Liver (tissue), 9 donors: ENCODE results near the gene HES3. TPM values are rescaled to one million over a fixed set of nuclear protein-coding genes. Genes with fewer than 3 reads are reported as not detected.

ENCODE experiments used
- DNase-seq: peaks from one replicate; pipeline ENCODE4 v3.0.0-alpha.2; 2017; ENCODE audit warnings: low spot score
- H3K27ac ChIP-seq, 2 donors: one replicate each; pipeline ENCODE4 v1.7.0; 2013; ENCODE audit warnings: inconsistent platforms in 2 of 2, low read length in 2 of 2, control low read depth in 1 of 2, low read depth in 1 of 2, mild to moderate bottlenecking in 1 of 2
- H3K27me3 ChIP-seq, 4 donors: one replicate each; pipeline versions ENCODE4 v1.6.1 to v1.7.0; 2013; ENCODE audit warnings: low read length in 3 of 4, inconsistent platforms in 1 of 4, mild to moderate bottlenecking in 1 of 4, moderate library complexity in 1 of 4; ENCODE audit not compliant: control insufficient read depth in 4 of 4, insufficient read depth in 4 of 4
- H3K36me3 ChIP-seq, 4 donors: one replicate each; pipeline versions ENCODE4 v1.6.1 to v1.7.0; 2013; ENCODE audit warnings: low read length in 3 of 4, mild to moderate bottlenecking in 3 of 4, low read depth in 1 of 4, moderate library complexity in 1 of 4; ENCODE audit not compliant: control insufficient read depth in 4 of 4, insufficient read depth in 3 of 4
- H3K4me1 ChIP-seq, 4 donors: one replicate each; pipeline versions ENCODE4 v1.6.1 to v1.7.0; 2013; ENCODE audit warnings: low read length in 3 of 4, mild to moderate bottlenecking in 3 of 4, moderate library complexity in 1 of 4; ENCODE audit not compliant: control insufficient read depth in 4 of 4, insufficient read depth in 4 of 4
- H3K4me3 ChIP-seq, 3 donors: one replicate each; pipeline versions ENCODE4 v1.6.1 to v1.7.0; 2013; ENCODE audit warnings: low read length in 3 of 3, control low read depth in 1 of 3, low read depth in 1 of 3, mild to moderate bottlenecking in 1 of 3
- H3K9ac ChIP-seq, 2 donors: one replicate each; pipeline ENCODE4 v1.7.0; 2013; ENCODE audit warnings: low read length in 2 of 2, mild to moderate bottlenecking in 2 of 2, moderate library complexity in 2 of 2, control low read depth in 1 of 2, low read depth in 1 of 2
- H3K9me3 ChIP-seq, 4 donors: one replicate each; pipeline versions ENCODE4 v1.6.1 to v1.7.0; 2013; ENCODE audit warnings: low read length in 3 of 4; ENCODE audit not compliant: control insufficient read depth in 4 of 4
- EGR1 ChIP-seq, 2 donors: IDR thresholded peaks; 2 replicates each; pipeline ENCODE4 v1.6.1; 2016 to 2018; ENCODE audit warnings: antibody characterized with exemption in 2 of 2, low read depth in 2 of 2
- FOXA1 ChIP-seq: IDR thresholded peaks from 2 replicates; pipeline ENCODE4 v1.6.1; 2016; ENCODE audit warnings: antibody characterized with exemption
- FOXA2 ChIP-seq: IDR thresholded peaks from 2 replicates; pipeline ENCODE4 v1.6.1; 2016; ENCODE audit warnings: antibody characterized with exemption
- GABPA ChIP-seq, 2 donors: IDR thresholded peaks in 1 of 2; conservative IDR thresholded peaks in 1 of 2; 2 replicates each; pipeline ENCODE4 v1.6.1; 2016; ENCODE audit warnings: antibody characterized with exemption in 2 of 2, mild to moderate bottlenecking in 1 of 2, moderate library complexity in 1 of 2
- HNF4A ChIP-seq, 2 donors: conservative IDR thresholded peaks; 2 replicates each; pipeline ENCODE4 v1.6.1; 2016; ENCODE audit warnings: antibody characterized with exemption in 2 of 2, mild to moderate bottlenecking in 2 of 2
- HNF4G ChIP-seq: IDR thresholded peaks from 2 replicates; pipeline ENCODE4 v1.6.1; 2016; ENCODE audit warnings: antibody characterized with exemption
- JUND ChIP-seq, 2 donors: IDR thresholded peaks; 2 replicates each; pipeline ENCODE4 v1.6.1; 2016; ENCODE audit warnings: antibody characterized with exemption in 2 of 2
- NR2F2 ChIP-seq: IDR thresholded peaks from 2 replicates; pipeline ENCODE4 v1.6.1; 2016; ENCODE audit warnings: antibody characterized with exemption
- RAD21 ChIP-seq, 2 donors: IDR thresholded peaks; 2 replicates each; pipeline ENCODE4 v1.6.1; 2016; ENCODE audit warnings: antibody characterized with exemption in 2 of 2, mild to moderate bottlenecking in 2 of 2
- RXRA ChIP-seq, 2 donors: IDR thresholded peaks; 2 replicates each; pipeline ENCODE4 v1.6.1; 2017 to 2018; ENCODE audit warnings: antibody characterized with exemption in 2 of 2, mild to moderate bottlenecking in 1 of 2
- SP1 ChIP-seq: IDR thresholded peaks from 2 replicates; pipeline ENCODE4 v1.6.1; 2018; ENCODE audit warnings: antibody characterized with exemption, mild to moderate bottlenecking
- TAF1 ChIP-seq: conservative IDR thresholded peaks from 2 replicates; pipeline ENCODE4 v1.6.1; 2016; ENCODE audit warnings: antibody characterized with exemption, mild to moderate bottlenecking
- YY1 ChIP-seq: IDR thresholded peaks from 2 replicates; pipeline ENCODE4 v1.6.1; 2016; ENCODE audit warnings: antibody characterized with exemption, mild to moderate bottlenecking
- WGBS: extraction: QIAGEN DNeasy Blood & Tissue Kit; methylation state at CpG from one replicate; pipeline ENCODE4 v1.1.7; 2013; 5-methylcytosine and 5-hydroxymethylcytosine counted together
- polyA plus RNA-seq, 2 donors: library from polyadenylated mRNA; stranded (reverse) in 1 of 2; unstranded in 1 of 2; fragments of 200-250 nt in 1 of 2; fragments of >200 nt in 1 of 2; fragmentation: Nextera tagmentation in 1 of 2; extraction: Ambion mirVana in 1 of 2; gene quantifications; one replicate each; pipeline versions ENCODE4 v1.2.1 to v1.2.3, GENCODE V29; 2013 to 2015
- total RNA-seq, 2 donors: library from RNA; depleted of rRNA; stranded (reverse); fragments of >200 nt; gene quantifications; one replicate each; pipeline ENCODE4 v1.2.3, GENCODE V29; 2014
- TF ChIP-seq, protein P1 (sequence below): IDR thresholded peaks from 2 replicates; pipeline ENCODE4 v1.6.1; 2016; ENCODE audit warnings: antibody characterized with exemption
- TF ChIP-seq, protein P2 (sequence below): IDR thresholded peaks from 2 replicates; pipeline ENCODE4 v1.6.1; 2016; ENCODE audit warnings: antibody characterized with exemption
- TF ChIP-seq, protein P3 (sequence below): IDR thresholded peaks from 2 replicates; pipeline ENCODE4 v1.6.1; 2016; ENCODE audit warnings: antibody characterized with exemption, mild to moderate bottlenecking
- TF ChIP-seq, protein P4 (sequence below): IDR thresholded peaks from 2 replicates; pipeline ENCODE4 v1.6.1; 2016; ENCODE audit warnings: antibody characterized with exemption
- TF ChIP-seq, protein P5 (sequence below): fragments of 150-350 bp; IDR thresholded peaks from 2 replicates; pipeline ENCODE4 v1.5.1; 2017; ENCODE audit warnings: improper control_type of control experiment, low read depth, low read length; ENCODE audit not compliant: missing input control
- donor health status: healthy.
- donor health status: healthy.
- donor health status: healthy.
- donor health status: healthy.
- donor health status: healthy.

HES3 gene
- total and polyA plus RNA-seq, 4 donors, result not detected

DNA sequence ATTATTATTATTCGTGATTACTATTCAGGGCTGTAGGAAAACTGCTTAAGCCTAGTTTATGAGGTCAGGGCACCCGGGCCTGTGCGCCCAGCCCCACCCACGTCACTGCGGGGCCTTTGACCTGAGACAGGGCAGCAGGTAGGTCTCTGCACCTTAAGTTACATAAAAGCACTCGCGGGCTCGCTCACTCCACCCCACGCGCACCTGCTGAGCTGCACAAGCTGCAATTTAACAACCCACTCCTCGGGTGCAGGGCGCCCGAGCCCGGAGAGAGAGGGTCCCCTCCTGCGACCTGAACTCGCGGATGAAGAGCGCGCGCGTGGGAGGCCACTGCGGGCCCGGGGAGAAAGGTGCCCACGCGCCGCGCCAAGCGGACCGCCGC is 8.7 kb upstream of the HES3 start:
- Histone ChIP-seq H3K27ac (peak overlapping the region in 1 of 2 donors; percentile 47), H3K36me3 (peaks cover 5 to 22% (median 19%) of the 10 kb centered on the region in 4 donors), H3K9me3 (no peaks in the 10 kb centered on the region), H3K9ac (peak overlapping the region; percentile 2 to 64), H3K4me3 (peak overlapping the region; percentile 70 to 97 (median 71)), H3K4me1 (peaks cover 0 to 15% (median 8%) of the 10 kb centered on the region in 4 donors), H3K27me3 (no peaks in the 10 kb centered on the region)
- DNase-seq, result peak; percentile 60
- TF ChIP-seq YY1 (no peak), TAF1 (no peak), FOXA2 (no peak), RXRA (IDR thresholded peaks at IDR 0.05) (peak; percentile 53 to 56), EGR1 (IDR thresholded peaks at IDR 0.05; ENCODE audit: low read depth in 2 of 2) (no peak), GABPA (IDR thresholded peaks at IDR 0.05 in 1 of 2, conservative IDR thresholded peaks at IDR 0.05 in 1 of 2) (no peak), HNF4A (conservative IDR thresholded peaks at IDR 0.05) (peak; percentile 33), SP1 (no peak)
- TF ChIP-seq, protein P1, sequence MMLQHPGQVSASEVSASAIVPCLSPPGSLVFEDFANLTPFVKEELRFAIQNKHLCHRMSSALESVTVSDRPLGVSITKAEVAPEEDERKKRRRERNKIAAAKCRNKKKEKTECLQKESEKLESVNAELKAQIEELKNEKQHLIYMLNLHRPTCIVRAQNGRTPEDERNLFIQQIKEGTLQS, result no peak
- TF ChIP-seq, protein P2, sequence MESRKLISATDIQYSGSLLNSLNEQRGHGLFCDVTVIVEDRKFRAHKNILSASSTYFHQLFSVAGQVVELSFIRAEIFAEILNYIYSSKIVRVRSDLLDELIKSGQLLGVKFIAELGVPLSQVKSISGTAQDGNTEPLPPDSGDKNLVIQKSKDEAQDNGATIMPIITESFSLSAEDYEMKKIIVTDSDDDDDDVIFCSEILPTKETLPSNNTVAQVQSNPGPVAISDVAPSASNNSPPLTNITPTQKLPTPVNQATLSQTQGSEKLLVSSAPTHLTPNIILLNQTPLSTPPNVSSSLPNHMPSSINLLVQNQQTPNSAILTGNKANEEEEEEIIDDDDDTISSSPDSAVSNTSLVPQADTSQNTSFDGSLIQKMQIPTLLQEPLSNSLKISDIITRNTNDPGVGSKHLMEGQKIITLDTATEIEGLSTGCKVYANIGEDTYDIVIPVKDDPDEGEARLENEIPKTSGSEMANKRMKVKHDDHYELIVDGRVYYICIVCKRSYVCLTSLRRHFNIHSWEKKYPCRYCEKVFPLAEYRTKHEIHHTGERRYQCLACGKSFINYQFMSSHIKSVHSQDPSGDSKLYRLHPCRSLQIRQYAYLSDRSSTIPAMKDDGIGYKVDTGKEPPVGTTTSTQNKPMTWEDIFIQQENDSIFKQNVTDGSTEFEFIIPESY, result no peak
- TF ChIP-seq, protein P3, sequence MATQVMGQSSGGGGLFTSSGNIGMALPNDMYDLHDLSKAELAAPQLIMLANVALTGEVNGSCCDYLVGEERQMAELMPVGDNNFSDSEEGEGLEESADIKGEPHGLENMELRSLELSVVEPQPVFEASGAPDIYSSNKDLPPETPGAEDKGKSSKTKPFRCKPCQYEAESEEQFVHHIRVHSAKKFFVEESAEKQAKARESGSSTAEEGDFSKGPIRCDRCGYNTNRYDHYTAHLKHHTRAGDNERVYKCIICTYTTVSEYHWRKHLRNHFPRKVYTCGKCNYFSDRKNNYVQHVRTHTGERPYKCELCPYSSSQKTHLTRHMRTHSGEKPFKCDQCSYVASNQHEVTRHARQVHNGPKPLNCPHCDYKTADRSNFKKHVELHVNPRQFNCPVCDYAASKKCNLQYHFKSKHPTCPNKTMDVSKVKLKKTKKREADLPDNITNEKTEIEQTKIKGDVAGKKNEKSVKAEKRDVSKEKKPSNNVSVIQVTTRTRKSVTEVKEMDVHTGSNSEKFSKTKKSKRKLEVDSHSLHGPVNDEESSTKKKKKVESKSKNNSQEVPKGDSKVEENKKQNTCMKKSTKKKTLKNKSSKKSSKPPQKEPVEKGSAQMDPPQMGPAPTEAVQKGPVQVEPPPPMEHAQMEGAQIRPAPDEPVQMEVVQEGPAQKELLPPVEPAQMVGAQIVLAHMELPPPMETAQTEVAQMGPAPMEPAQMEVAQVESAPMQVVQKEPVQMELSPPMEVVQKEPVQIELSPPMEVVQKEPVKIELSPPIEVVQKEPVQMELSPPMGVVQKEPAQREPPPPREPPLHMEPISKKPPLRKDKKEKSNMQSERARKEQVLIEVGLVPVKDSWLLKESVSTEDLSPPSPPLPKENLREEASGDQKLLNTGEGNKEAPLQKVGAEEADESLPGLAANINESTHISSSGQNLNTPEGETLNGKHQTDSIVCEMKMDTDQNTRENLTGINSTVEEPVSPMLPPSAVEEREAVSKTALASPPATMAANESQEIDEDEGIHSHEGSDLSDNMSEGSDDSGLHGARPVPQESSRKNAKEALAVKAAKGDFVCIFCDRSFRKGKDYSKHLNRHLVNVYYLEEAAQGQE, result no peak
- WGBS, result under 1% methylated on average over 30 of the region's 30 CpGs

DNA sequence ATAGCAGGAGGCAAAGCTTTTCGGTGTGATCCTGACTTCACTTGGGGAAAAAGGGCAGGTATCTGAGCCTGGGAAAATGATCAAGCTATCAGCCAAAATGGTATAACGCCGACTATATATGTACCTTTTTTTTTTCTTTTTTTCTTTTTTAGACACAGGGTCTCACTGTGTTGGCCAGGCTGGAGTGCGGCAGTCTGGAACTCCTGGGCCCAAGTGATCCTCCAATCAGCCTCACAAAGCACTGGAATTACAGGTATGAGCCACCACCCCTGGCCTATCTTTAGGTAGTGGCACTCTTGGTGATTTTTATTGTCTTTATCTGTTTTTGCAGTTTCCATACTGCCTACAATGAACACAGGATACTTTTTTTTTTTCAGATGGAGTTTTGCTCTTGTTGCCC is 6.9 kb upstream of the HES3 start:
- Histone ChIP-seq H3K9me3 (no peaks in the 10 kb centered on the region), H3K9ac (no peak overlapping the region), H3K27me3 (peaks cover 0 to 7% (median 6%) of the 10 kb centered on the region in 4 donors), H3K4me1 (peaks cover 2 to 15% (median 8%) of the 10 kb centered on the region in 4 donors), H3K36me3 (peaks cover 2 to 9% (median 8%) of the 10 kb centered on the region in 4 donors), H3K27ac (no peak overlapping the region), H3K4me3 (no peak overlapping the region)
- WGBS, result 97% methylated on average over 4 of the region's 4 CpGs
- no peak for DNase-seq
- TF ChIP-seq, protein P4, sequence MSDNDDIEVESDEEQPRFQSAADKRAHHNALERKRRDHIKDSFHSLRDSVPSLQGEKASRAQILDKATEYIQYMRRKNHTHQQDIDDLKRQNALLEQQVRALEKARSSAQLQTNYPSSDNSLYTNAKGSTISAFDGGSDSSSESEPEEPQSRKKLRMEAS, result no peak
- TF ChIP-seq RXRA (IDR thresholded peaks at IDR 0.05) (no peak), JUND (IDR thresholded peaks at IDR 0.05) (no peak), HNF4A (conservative IDR thresholded peaks at IDR 0.05) (no peak), RAD21 (IDR thresholded peaks at IDR 0.05) (no peak), NR2F2 (no peak), EGR1 (IDR thresholded peaks at IDR 0.05; ENCODE audit: low read depth in 2 of 2) (no peak), HNF4G (no peak), YY1 (no peak), GABPA (IDR thresholded peaks at IDR 0.05 in 1 of 2, conservative IDR thresholded peaks at IDR 0.05 in 1 of 2) (no peak), FOXA1 (no peak), FOXA2 (no peak), SP1 (no peak), TAF1 (no peak)
- TF ChIP-seq, protein P5, sequence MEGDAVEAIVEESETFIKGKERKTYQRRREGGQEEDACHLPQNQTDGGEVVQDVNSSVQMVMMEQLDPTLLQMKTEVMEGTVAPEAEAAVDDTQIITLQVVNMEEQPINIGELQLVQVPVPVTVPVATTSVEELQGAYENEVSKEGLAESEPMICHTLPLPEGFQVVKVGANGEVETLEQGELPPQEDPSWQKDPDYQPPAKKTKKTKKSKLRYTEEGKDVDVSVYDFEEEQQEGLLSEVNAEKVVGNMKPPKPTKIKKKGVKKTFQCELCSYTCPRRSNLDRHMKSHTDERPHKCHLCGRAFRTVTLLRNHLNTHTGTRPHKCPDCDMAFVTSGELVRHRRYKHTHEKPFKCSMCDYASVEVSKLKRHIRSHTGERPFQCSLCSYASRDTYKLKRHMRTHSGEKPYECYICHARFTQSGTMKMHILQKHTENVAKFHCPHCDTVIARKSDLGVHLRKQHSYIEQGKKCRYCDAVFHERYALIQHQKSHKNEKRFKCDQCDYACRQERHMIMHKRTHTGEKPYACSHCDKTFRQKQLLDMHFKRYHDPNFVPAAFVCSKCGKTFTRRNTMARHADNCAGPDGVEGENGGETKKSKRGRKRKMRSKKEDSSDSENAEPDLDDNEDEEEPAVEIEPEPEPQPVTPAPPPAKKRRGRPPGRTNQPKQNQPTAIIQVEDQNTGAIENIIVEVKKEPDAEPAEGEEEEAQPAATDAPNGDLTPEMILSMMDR, result no peak
- TF ChIP-seq, protein P3, result no peak
- TF ChIP-seq, protein P2, result no peak
